MCF 10A (cell line): ENCODE data around the gene TXNDC15. TPM values are rescaled to one million over a fixed set of nuclear protein-coding genes. Genes with fewer than 3 reads are reported as not detected.

Experiments
- BruUV-seq: library from RNA; stranded (reverse); fragments of 400-500 nt; replicated peaks from 2 replicates; lab custom pipeline; 2021; lab: Mats Ljungman, UMichigan
- CTCF ChIA-PET: fragments of 300-600 bp; sonication (Branson Sonifier 250); formaldehyde crosslinking; extraction: SDS; loops from one replicate; lab custom pipeline; 2021; ENCODE audit warnings: antibody characterized with exemption, inconsistent platforms; lab: Yijun Ruan, JAX
- POLR2A ChIA-PET: fragments of 300-600, 350-650 bp; sonication (Branson Sonifier 250); formaldehyde crosslinking; extraction: SDS; loops from one replicate; lab custom pipeline; 2020; ENCODE audit warnings: antibody characterized with exemption, inconsistent platforms; lab: Yijun Ruan, JAX
- DNase-seq: peaks from one replicate; pipeline ENCODE4 v3.0.0-alpha.2; 2018; ENCODE audit not compliant: unreplicated experiment
- H3K27ac Mint-ChIP-seq: one replicate; pipeline ENCODE4 v1.8.0; 2022; ENCODE audit warnings: mild to moderate bottlenecking, low read depth, mixed read lengths; ENCODE audit not compliant: unreplicated experiment
- H3K27me3 Mint-ChIP-seq: one replicate; pipeline ENCODE4 v1.8.0; 2022; ENCODE audit warnings: mixed read lengths; ENCODE audit not compliant: insufficient read depth, unreplicated experiment
- H3K36me3 Mint-ChIP-seq: one replicate; pipeline ENCODE4 v1.8.0; 2022; ENCODE audit warnings: mild to moderate bottlenecking, moderate library complexity, mixed read lengths; ENCODE audit not compliant: insufficient read depth, unreplicated experiment
- H3K4me1 Mint-ChIP-seq: one replicate; pipeline ENCODE4 v1.8.0; 2022; ENCODE audit warnings: mixed read lengths; ENCODE audit not compliant: insufficient read depth, unreplicated experiment
- H3K4me3 Mint-ChIP-seq: one replicate; pipeline ENCODE4 v1.8.0; 2022; ENCODE audit warnings: mild to moderate bottlenecking, moderate library complexity, mixed read lengths; ENCODE audit not compliant: unreplicated experiment
- H3K9me3 Mint-ChIP-seq: one replicate; pipeline ENCODE4 v1.8.0; 2022; ENCODE audit warnings: mixed read lengths; ENCODE audit not compliant: unreplicated experiment
- CTCF ChIP-seq: fragments of 200-600 bp; IDR thresholded peaks from one replicate; pipeline ENCODE4 v1.8.0; 2022; ENCODE audit warnings: antibody characterized with exemption, mild to moderate bottlenecking; ENCODE audit not compliant: unreplicated experiment
- intact Hi-C: fragments of 100-400 bp; cut with micrococcal nuclease; formaldehyde crosslinking; loops from 2 replicates; pipeline ENCODE4 v1.14.1; 2022
- microRNA-seq: library from miRNA; unstranded; fragments of <30 nt; microRNA quantifications from one replicate; pipeline ENCODE4 v1.2.0, GENCODE V29; 2022
- total RNA-seq: library from RNA; stranded (reverse); gene quantifications from 2 replicates; pipeline ENCODE4 v1.2.3, GENCODE V29; 2022

Gene TXNDC15
- total RNA-seq, 1 experiment from 2014 or later = 57.0 TPM

- TF ChIP-seq CTCF = no peak
- CTCF ChIA-PET = interaction anchor here (1.1 to 1.4 kb wide), 2 partner anchors 13 to 44 kb away, joined by 3 to 5 read pairs; no protein-coding TSS in a partner anchor
Observed at GRCh38 chr5:134945041-134945440, 70.9 kb downstream of the TXNDC15 start.

DNA sequence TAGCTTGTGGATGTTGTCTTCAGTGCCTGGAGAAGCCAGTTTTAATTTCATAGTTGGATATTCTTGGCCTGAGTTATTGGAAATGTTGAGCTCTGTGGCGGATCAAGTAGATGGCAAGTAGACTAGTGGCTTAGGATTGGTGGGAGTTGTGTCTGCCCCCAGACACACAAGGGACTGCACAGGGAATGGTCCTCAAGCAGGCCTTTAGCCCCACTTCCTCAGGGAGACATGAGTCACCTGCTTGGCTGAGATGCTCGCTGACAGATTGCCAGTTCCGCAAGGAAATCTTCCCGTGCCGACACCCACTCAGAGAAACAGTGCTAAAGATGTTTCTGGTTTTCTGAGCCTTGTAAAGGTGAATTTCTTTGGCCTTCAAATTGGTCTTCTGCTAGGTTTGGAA is 74.7 kb downstream of the TXNDC15 start:
- ChIA-PET CTCF (interaction anchor here (0.9 to 2.6 kb wide), 5 partner anchors 11 to 386 kb away, joined by 3 to 12 read pairs (median 4); partner anchors contain the start of gene PCBD2), POLR2A (interaction anchor here (0.8 to 2.2 kb wide), 3 partner anchors 17 to 242 kb away, joined by 3 to 6 read pairs (median 3); no protein-coding TSS in a partner anchor)
- no peaks in the 10 kb centered on the region for H3K27me3 Mint-ChIP-seq
- H3K27ac Mint-ChIP-seq = no peak overlapping the region
- no peak overlapping the region for H3K4me3 Mint-ChIP-seq
- peaks cover 11% of the 10 kb centered on the region for H3K4me1 Mint-ChIP-seq
- H3K9me3 Mint-ChIP-seq = peaks cover under 1% of the 10 kb centered on the region
- peaks cover 6% of the 10 kb centered on the region for H3K36me3 Mint-ChIP-seq
- intact Hi-C loops = no loop called here
- BruUV-seq = no TSS peak
- peak; percentile 78 for DNase-seq
- TF ChIP-seq CTCF = no peak

More at GRCh38 chr5:134945041-134945440, 70.9 kb downstream of the TXNDC15 start:
- DNase-seq = no peak
- peaks cover 11% of the 10 kb centered on the region for H3K4me1 Mint-ChIP-seq
- POLR2A ChIA-PET = interaction anchor here (1.5 kb wide), 2 partner anchors 9 to 13 kb away, joined by 5 read pairs; no protein-coding TSS in a partner anchor
- peaks cover 27% of the 10 kb centered on the region for H3K36me3 Mint-ChIP-seq
- H3K27ac Mint-ChIP-seq = no peak overlapping the region
- no peaks in the 10 kb centered on the region for H3K27me3 Mint-ChIP-seq
- BruUV-seq = no TSS peak
- no peaks in the 10 kb centered on the region for H3K9me3 Mint-ChIP-seq
- no peak overlapping the region for H3K4me3 Mint-ChIP-seq
- intact Hi-C loops = no loop called here

DNA sequence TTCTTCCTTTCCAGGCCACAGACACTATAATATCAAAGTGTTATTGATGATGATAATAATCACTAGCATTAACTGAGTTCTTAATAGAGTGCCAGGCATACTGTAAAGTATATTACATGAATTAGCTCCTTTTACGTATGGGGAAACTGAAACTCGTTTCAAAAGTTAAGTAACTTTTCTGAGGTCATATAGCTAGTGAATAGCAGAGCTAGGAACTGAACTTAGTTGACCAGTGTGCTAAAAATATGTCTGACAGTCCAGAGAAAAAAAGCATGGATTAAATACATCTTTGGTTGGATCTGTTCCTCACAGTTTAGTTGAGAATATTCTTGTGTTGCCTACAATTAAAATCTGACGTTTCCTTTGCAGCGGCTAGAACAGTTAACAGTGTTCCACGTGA is 75.1 kb downstream of the TXNDC15 start:
- no TSS peak for BruUV-seq
- no peak for DNase-seq
- H3K27ac Mint-ChIP-seq = no peak overlapping the region
- H3K36me3 Mint-ChIP-seq = peaks cover 6% of the 10 kb centered on the region
- no peak for TF ChIP-seq CTCF
- H3K9me3 Mint-ChIP-seq = peaks cover 5% of the 10 kb centered on the region
- H3K4me1 Mint-ChIP-seq = peaks cover 11% of the 10 kb centered on the region
- CTCF ChIA-PET = interaction anchor here (1.4 to 2.6 kb wide), 3 partner anchors 11 to 242 kb away, joined by 3 to 12 read pairs (median 6); partner anchors contain the start of gene PCBD2
- intact Hi-C loops = no loop called here
- POLR2A ChIA-PET = interaction anchor here (0.8 to 2.2 kb wide), 2 partner anchors 18 to 182 kb away, joined by 3 to 6 read pairs; no protein-coding TSS in a partner anchor
- H3K4me3 Mint-ChIP-seq = no peak overlapping the region
- H3K27me3 Mint-ChIP-seq = no peaks in the 10 kb centered on the region

Small RNAs within 50 kb of the gene (microRNA-seq; reads per million reads assigned to microRNA genes)
- not detected for gene MIR4461

Other genes with a start within 250 kb of the TXNDC15 start
- 104 and 116 TPM in 2 replicates for gene SAR1B, start 241.5 kb upstream of the TXNDC15 start, total RNA-seq
- gene SEC24A, start 225.6 kb upstream of the TXNDC15 start, total RNA-seq = 39.1 and 41.4 TPM in 2 replicates
- 38.3 and 41.8 TPM in 2 replicates for gene CAMLG, start 135.8 kb upstream of the TXNDC15 start, total RNA-seq
- gene DDX46, start 115.6 kb upstream of the TXNDC15 start, total RNA-seq = 57.7 and 77.0 TPM in 2 replicates
- gene C5orf24, start 28.4 kb upstream of the TXNDC15 start, total RNA-seq = 61.4 and 66.0 TPM in 2 replicates
- gene PCBD2, start 30.8 kb downstream of the TXNDC15 start, total RNA-seq = 27.3 and 34.5 TPM in 2 replicates
- gene CATSPER3, start 93.5 kb downstream of the TXNDC15 start, total RNA-seq = 0.91 and 1.9 TPM in 2 replicates
- gene PITX1, start 159.9 kb downstream of the TXNDC15 start, total RNA-seq = 37.1 and 42.9 TPM in 2 replicates